GM19025 (cell line): ENCODE data around the gene PDE7B.

Experiments
- ATAC-seq: cut with Tn5 transposase; IDR thresholded peaks from one replicate; pipeline ENCODE4 v1.9.1; 2021; ENCODE audit warnings: mild to moderate bottlenecking, low read depth, moderate library complexity; ENCODE audit not compliant: unreplicated experiment

Gene PDE7B

DNA sequence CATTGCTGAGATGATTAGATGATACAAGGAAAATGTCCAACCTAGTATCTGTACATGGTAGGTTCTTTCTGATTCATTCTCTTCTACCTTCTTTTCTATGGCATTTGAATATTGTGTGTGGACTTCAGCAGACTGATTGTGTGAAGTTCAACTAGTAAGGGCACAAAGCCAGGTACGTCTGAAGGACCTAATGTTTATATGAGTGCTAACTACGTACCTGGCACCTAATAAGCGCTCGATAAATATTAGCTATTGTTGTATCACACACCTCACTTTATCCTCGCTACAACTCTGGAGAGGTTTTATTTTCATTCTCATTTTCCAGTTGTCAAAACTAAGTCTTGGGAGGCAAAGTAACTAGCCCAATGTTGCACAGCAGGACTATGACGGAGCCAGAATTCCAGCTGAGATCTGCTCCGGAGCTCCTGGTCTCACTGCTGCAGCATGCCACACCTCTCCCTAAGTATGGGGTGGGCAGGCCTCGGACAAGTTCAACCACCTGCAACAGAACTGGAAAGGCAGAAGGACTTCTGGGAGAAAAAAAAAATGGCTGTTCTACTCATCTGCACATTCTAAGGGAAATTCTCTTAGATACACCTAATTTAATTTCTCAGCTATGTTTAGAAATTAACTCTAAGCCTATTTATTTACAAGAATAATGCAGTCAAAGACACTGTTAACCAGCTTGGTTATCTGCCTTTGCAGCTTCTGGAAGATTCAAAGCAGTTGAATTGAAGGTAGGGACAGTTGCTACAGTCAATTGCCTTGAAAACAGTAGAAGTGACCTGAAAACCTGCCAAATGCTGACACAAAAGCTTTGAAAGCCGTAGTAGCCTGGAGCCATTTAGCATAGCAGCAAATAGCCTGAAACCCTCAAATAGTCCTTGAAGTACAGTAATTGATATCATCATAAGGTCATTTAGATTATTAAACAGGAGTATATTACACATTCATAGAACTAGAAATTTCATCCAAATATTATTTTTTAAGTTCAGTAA is 165.0 kb downstream of the PDE7B start:
- no peak for ATAC-seq

- ATAC-seq = no peak
Observed at GRCh38 chr6:136020691-136021090, 169.2 kb downstream of the PDE7B start.

DNA sequence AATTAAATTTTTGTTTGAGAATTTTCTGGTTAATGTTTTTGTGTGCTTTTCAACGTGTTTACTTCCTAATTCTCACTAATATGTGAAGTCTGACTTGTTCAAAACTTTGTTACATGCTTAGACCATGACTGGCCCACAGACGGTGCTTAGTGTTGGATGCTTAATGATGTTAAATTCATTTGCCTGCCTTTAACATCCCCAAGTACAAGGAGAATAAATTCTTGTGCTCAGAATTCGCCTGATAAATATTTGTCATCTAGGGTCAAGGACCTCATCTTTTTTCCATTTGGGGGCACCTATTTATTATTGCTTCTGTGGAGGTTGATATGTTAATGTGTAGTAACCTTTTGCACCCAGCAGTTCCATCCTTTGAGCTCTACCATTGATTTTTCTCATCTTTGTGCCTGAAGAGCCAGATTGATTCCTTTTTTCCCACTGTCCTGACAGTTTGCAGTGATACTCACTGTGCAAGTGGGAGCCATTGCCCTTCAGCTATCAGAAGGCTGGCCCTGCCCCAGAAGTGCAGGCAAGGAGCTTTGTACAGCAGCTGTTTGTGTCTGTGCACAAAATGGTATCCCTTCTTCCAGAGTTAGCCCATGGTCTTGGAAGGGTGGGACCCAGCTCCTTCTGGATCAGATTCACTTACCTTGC is 170.8 kb downstream of the PDE7B start:
- no peak for ATAC-seq

DNA sequence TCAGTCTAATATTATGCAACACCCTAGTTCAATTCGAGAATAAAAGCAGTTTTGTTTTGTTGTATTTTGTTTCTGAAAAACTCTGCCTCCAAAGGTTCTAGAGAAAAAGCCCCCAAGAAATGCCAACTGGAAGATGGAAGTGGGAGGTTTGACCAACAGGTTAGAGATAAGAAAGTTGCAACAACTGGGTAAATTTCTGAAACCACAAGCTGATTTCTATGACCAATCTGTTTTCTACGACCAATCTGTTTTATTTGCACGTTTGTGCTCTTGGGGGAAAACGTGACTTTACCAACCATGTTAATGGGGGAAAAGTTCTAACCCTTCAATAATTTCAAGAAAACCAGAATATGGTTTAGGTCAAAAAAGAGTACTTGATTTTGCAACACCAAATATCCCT is 173.2 kb downstream of the PDE7B start:
- ATAC-seq = no peak

GRCh38 chr6:136025736-136026135 is 174.2 kb downstream of the PDE7B start:
- no peak for ATAC-seq

GRCh38 chr6:136030131-136030530 is 178.6 kb downstream of the PDE7B start:
- ATAC-seq = no peak

DNA sequence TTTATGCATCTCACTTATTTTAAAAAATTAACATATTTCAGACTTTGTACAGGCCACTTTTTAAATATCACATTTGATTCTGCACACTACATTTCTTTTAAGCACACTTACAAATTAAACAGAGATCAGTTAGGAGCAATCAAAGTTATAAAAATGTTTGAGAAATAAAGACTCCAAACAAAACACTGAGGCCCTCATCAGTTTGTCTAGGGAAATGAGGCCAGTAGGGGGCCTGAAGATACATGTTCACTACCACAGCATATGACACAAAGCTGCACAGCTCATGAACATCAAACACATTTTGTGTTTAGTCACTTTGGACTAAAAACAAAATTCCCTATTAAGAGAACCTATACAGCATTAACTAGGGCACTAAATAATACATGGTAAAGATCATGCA is 180.5 kb downstream of the PDE7B start:
- ATAC-seq = no peak

DNA sequence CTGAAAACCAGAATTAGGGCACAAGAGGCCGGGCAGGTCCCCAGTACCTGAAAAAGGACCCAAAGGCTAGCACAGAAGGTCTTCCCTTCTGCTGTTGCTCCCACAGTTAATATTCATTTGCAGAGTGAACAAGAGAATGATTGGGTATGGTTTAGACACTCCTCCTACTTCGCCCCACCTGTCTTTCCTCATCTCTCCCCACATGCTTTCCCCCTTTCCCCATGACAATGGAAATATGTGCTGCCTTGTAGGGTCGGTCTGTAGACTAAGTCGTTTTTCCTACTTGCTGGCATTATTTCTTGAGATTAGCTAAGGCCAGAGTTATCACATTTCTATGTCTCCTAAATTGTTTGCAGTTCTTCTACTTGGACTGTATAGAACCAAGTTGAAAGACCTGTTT is 181.9 kb downstream of the PDE7B start:
- ATAC-seq = no peak

GRCh38 chr6:136034422-136034821 is 182.9 kb downstream of the PDE7B start:
- no peak for ATAC-seq

- ATAC-seq = no peak
Observed at GRCh38 chr6:136035378-136036070, 184.0 kb downstream of the PDE7B start.

GRCh38 chr6:136036071-136036380 is 184.5 kb downstream of the PDE7B start:
- no peak for ATAC-seq

GRCh38 chr6:136036601-136037000 is 185.1 kb downstream of the PDE7B start:
- no peak for ATAC-seq

DNA sequence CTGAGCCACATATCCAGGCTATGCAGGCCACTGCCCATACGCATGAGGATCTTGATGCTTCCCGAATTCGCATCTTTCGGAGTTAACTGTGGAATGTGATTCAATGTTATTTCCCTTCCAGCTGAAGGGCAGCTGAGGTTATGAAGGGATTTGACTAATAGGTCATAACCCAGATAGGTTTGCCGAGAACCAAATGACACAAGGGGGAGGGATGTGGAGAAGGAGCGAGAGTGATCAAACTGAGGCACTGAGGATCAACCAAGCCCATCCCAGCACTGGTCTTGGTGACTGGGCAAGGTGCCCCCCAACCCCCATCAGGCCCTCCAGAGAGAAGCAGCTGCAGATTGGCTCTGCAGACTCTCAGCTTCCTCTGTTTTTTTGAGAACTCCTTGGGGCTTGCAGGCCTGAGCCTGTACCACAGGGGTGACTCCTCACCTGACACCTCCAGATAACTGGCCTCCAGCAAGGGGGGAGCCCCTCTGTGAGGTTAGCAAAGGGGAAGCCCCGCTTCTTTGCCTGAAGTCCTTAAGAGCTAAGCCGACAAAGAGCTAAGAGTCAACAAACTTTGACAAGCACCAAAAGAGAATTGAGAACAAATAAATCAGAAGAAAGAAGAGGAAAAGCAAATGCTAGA is 185.9 kb downstream of the PDE7B start:
- no peak for ATAC-seq

GRCh38 chr6:136037876-136038460 is 186.5 kb downstream of the PDE7B start:
- no peak for ATAC-seq

DNA sequence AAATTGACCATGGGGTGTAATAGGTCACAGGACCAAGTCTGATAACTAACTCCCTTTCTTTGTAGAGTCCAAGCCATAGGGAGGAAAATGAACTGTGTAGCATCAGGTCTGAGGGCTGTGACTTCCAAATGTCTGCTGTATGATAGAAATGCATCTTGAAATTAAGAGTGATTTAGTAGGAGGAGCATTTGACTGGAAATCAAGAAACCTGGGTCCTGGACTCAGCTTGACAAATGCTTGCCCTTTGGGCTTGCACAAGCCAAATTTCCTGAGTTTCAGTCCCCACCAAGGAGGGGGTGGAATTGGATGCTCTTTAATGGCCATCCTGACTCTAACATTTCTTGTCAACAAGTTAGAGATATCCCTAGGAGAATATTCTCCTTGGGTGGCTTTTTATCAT is 187.0 kb downstream of the PDE7B start:
- no peak for ATAC-seq

DNA sequence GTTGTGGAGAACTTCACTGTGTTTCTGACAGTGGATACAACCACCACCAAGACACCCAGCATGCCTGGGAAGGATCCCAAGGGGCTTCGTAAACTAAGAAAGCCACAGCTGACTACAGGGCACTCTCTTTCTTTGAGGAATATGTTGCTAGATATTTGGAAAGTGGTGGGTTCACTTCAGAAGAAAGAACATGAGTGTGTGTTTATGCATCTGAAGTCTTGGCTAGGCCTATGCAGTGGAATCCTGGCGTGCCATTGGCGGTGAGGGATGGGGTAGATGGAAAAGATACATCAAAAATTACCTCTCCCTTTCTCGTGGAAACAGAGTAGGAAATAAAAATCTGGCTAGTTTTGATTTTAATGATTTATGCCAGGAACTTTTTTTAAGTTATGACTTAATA is 187.7 kb downstream of the PDE7B start:
- no peak for ATAC-seq

DNA sequence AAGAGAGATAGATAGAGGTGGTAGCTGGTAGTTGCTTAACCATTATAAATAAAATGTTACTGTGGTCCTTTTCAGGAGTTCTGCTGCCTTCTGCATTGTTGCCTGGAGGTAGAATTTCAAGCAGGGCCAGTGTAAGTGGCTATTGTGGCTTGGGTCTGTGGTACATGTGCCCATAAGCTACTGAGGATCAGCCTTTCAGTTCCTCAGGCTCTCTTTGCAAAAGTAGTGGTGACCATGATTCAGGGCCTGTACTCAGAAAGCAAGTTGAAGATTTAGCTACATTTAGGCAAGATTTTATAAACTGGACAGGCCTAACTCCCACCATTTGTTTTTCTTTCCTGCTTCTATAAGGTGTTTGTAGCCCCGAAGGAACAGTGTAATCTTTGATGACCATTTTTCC is 199.0 kb downstream of the PDE7B start:
- no peak for ATAC-seq

DNA sequence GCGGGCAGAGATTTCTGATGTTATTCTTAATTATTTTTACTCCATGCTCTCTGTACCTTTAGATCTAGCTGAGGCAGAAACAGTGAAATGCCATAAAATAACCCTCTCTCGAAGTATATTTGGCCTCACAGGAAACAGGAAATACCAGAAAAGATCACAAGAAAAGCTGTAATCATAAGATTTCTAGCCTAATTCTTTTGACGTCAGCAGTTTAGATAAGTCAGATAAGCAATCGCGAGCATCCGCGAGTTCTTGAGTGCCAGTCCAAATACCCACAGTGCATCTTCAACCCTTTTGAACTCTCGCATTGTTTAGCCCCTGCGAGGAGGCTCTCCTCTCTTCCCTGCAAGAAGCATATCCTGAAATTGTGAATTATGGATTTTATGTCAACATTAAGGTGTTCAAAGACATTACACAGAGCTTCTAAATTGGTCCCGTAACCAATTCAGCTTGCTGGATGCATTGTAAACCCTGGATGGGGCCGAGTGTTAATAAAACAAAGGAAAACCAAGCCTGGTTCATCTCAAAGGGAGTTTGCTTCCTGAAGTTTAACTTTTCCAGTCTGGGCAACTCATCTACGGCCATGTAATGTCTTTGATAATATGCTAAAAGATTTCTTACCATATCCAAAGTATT is 199.8 kb downstream of the PDE7B start:
- ATAC-seq = no peak

DNA sequence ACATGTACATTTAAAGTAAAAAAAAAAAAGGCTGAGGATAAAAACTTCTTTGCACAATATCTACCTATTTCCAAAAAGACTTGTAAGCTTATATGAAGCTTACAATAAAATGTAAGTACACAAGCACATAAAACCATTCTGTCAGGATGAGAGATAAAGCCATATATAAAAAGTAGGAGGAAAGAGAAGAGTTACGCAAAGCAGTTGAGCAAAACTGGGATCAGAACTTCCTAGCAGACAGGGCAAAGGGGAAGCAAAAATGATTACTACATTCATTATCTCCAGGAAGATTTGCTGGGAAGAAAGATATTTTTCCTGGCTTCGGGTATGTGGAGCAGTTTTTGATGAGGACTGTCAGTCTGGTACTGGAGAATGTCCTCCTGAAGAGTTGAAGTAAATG is 200.5 kb downstream of the PDE7B start:
- no peak for ATAC-seq

GRCh38 chr6:136058852-136059251 is 207.4 kb downstream of the PDE7B start:
- no peak for ATAC-seq
